Fibroblast of skin of right biceps (primary cell): Measurements from ENCODE around the gene SHISA5.
"Not testable (repeated sequence)": the region's sequence is repeated elsewhere in the genome, so short reads cannot be mapped to it uniquely, and the experiment has no call there.

Source experiments
- DNase-seq: peaks from one replicate; pipeline ENCODE4 v3.0.0-alpha.2; 2013

The SHISA5 gene

DNA sequence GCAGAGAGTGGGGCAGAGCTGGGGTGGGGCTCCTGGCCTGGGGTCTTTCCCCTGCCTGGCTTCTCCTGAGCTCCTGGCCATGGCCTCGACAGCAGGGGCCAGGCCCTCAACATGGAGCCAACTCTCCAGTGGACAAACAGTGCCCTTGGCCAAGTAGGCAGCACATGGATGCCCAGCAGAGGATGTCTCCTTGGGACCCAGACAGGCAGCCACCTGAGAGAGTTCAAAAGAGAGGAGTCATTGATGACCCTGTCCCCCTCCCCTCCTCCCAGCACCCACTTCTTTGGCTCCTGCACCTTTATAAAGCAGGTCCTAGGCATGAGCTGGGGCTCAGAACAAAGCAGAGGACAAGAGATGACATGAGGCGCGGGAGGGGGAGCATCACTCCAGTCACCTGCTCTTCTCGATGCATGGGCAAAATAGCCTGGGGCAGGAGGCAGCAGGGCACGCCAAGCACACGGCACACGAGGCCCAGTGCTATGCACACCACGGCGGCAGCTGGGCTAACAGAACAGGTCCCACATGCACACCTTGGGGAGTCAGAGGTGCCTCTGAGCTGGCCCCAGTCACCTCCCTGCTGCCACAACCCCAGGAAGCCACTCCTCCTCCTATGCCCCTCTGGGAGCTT lies 27.4 kb downstream of the SHISA5 start:
- no peak for DNase-seq

DNA sequence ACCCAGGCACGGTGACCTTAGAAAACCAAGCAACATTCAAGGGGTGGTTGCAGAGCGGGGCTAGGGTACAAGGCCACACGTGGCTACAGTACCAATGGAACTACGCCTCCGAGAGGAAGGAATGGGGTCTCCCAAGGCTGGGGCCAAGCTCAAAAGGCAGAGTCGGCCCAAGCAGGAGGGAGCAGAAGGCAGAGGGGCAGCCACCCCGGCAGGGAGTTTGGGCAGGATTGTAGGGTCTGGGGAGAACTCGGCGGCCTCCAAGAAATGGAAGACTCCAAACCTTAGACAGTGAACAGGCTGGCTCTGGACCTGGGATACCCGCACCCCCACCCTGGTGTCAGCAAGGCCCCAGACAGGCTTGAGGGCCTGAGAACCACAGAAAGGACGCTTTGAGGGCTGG lies 28.8 kb downstream of the SHISA5 start:
- no peak for DNase-seq

- DNase-seq = no peak
Observed at GRCh38 chr3:48474619-48475018, 29.4 kb downstream of the SHISA5 start.

DNA sequence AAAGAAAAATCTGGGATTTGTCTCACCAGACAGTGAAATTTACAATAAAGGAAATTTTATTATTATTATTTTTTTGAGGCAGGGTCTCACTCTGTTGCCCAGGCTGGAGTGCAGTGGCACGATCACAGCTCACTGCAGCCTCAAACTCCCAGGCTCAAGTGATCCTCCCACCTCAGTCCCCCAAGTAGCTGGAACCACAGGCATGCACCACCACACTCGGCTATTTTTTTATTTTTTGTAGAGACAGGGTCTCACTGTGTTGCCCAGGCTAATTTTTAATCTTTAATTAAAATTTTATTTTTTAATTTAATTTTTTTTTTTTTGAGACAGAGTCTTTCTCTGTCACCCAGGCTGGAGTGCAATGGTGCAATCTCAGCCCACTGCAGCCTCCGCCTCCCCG lies 29.9 kb downstream of the SHISA5 start:
- not testable (repeated sequence) for DNase-seq

- DNase-seq = no peak
Observed at GRCh38 chr3:48473617-48473952, 30.4 kb downstream of the SHISA5 start.

DNA sequence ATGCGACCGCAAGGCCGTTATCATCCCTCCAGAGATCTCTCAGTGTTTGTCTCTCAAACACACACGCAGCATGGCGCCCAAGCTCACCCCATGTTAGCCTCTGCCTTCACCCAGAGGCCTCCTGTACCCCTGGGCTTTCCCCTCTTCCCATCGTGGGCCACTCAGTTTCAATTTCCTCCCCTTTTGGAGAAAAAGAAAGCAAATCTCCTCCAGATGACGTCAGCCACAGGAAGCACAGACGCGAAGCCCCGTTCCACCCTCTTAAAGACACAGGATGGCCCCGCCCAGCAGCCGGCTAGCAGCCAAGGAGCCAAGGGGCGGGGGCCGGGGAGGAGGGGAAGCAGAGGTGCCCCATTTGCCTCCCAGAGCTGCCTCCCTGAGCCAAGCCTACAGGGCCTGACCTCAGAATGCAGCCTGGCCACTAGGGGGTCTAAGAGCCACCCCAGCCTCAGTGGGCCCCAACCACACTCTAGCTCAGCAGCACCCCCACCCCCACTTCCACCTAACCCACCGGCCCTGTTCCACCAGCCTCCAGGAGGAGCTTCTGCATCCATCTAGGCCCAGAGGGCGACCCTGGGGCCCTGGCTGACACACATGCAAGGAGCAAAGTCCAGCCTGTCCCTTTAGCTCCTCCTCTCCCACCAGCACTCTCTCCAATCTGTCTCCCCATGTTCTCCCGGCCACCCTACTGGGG lies 30.9 kb downstream of the SHISA5 start:
- peak; percentile 93 for DNase-seq

- no peak for DNase-seq
Observed at GRCh38 chr3:48472673-48472922, 31.4 kb downstream of the SHISA5 start.

DNA sequence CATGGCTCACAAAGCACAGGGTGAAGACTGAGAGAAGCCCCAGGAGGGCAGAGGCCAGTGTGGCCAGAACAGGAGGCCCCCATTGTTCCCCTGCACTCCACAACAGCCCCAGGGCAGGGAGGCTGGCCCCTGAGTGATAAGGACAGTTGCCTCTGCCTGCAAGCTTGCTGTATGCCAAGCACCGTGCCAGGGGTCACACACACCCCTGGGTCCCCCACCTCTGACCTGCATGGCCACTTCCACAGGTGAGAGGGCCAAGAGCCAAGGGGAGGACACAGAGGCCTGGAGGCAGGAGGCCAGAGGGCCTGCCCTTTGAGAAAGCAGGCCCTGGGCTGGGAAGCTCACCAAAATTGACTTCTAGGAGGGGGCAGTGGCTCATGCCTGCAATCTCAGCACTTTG lies 33.7 kb downstream of the SHISA5 start:
- no peak for DNase-seq

GRCh38 chr3:48469046-48469915 lies 34.7 kb downstream of the SHISA5 start:
- DNase-seq = no peak

- no peak for DNase-seq
Observed at GRCh38 chr3:48468329-48468731, 35.6 kb downstream of the SHISA5 start.

DNA sequence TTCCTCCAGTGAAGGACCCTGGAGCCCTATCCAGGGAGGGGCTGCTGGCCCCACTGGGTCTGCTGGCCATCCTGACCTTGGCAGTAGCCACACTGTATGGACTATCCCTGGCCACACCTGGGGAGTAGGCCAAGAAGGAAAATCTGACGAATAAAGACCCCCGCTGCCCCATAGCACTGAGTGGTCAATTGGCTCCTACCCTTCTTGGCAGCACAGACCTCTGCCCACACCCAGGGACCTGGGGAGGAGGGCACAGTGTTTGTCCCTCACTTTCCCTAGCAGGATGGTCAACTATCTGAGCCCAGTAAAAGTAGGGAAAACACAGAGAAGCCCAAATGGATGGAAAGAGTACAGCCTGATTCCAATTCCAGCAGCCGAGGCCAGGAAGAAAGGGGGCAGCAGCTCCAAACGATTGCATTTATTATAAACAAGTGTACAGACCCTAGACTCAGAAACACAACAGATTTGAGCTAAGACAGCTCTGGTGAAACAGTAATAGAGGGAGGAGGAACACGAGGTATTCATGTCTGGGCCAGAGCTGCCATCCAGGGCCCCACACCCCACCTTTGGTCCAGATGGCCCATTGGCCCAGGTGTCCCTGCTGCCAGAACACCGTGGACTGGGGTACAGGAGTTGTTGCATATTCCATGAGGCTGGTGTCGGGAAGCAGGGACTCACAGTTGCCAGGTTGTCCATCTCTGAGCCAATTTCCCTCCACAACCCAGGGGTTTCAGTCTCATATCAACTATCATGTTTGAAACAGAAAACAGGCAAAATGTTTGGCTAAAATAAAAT lies 36.3 kb downstream of the SHISA5 start:
- DNase-seq = no peak

- no peak for DNase-seq
Observed at GRCh38 chr3:48467110-48467454, 36.9 kb downstream of the SHISA5 start.

DNA sequence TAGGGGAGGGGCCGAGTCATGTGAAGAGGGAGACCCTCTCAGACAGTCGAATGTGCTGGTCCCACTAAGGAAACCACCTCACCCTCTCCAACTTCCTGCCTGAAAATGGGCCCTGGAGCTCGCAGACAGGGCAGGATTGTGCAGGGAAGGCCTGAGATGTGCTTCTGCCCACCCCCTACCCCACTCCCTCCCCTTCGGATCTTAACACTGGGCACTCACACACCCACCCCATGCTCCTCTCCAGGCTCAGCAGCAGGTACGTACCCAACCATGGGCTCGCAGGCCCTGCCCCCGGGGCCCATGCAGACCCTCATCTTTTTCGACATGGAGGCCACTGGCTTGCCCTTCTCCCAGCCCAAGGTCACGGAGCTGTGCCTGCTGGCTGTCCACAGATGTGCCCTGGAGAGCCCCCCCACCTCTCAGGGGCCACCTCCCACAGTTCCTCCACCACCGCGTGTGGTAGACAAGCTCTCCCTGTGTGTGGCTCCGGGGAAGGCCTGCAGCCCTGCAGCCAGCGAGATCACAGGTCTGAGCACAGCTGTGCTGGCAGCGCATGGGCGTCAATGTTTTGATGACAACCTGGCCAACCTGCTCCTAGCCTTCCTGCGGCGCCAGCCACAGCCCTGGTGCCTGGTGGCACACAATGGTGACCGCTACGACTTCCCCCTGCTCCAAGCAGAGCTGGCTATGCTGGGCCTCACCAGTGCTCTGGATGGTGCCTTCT lies 37.4 kb downstream of the SHISA5 start:
- no peak for DNase-seq

GRCh38 chr3:48465531-48466378 lies 38.2 kb downstream of the SHISA5 start:
- DNase-seq = peak; percentile 99

- no peak for DNase-seq
Observed at GRCh38 chr3:48465237-48465530, 38.8 kb downstream of the SHISA5 start.

GRCh38 chr3:48464713-48465221 lies 39.2 kb downstream of the SHISA5 start:
- DNase-seq = no peak

DNA sequence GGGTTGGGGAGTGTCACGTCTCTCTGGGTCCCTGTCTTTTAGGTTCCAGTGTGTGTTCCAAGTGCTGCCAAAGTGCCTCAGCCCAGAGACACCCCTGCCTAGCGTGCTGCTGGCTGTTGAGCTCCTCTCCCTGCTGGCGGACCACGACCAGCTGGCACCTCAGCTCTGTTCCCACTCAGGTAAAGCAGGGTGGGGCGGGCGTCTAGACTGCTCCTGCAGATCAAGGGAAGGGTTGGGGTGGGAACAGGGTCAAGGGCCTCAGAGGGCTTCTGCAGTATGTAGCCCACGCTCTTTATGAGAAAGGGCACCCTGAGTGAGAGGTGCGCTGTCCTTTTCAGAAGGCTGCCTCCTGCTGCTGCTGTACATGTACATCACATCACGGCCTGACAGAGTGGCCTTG lies 40.3 kb downstream of the SHISA5 start:
- no peak for DNase-seq

GRCh38 chr3:48461767-48462166 lies 42.2 kb downstream of the SHISA5 start:
- DNase-seq = not testable (repeated sequence)

DNA sequence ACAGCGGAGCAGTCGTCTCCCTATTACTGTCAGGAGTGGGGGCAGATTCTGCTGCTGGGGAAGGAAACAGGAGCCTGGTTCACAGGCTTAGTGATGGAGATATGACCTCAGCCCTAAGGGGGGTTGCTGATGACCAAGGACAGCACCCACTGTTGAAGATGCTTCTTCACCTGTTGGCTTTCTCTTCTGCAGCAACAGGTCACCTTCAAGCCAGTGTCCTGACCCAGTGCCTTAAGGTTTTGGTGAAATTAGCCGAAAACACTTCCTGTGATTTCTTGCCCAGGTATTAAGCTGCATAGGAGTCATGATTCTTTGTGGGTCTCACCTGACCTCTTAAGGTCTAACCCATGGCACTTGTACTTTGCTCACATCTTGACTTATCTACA lies 43.5 kb downstream of the SHISA5 start:
- no peak for DNase-seq

- no peak for DNase-seq
Observed at GRCh38 chr3:48459773-48460516, 44.0 kb downstream of the SHISA5 start.

GRCh38 chr3:48459331-48459730 lies 44.6 kb downstream of the SHISA5 start:
- DNase-seq = no peak
